Activated CD4-positive, CD25-positive, alpha-beta regulatory T cell treated with anti-CD3 and anti-CD28 coated beads, Interleukin-2, amount 50 U/mL, for 24 hours (primary cell): ENCODE data around the gene ZSWIM3.
"Not testable (repeated sequence)": the region's sequence is repeated elsewhere in the genome, so short reads cannot be mapped to it uniquely, and the experiment has no call there.

Source experiments
- ATAC-seq, 2 donors: fragments of 150-1000 bp; cut with Tn5 transposase; one replicate each; pipeline ENCODE4 v1.10.0; 2021; ENCODE audit warnings: mild to moderate bottlenecking in 1 of 2, moderate library complexity in 1 of 2

ZSWIM3 gene

DNA sequence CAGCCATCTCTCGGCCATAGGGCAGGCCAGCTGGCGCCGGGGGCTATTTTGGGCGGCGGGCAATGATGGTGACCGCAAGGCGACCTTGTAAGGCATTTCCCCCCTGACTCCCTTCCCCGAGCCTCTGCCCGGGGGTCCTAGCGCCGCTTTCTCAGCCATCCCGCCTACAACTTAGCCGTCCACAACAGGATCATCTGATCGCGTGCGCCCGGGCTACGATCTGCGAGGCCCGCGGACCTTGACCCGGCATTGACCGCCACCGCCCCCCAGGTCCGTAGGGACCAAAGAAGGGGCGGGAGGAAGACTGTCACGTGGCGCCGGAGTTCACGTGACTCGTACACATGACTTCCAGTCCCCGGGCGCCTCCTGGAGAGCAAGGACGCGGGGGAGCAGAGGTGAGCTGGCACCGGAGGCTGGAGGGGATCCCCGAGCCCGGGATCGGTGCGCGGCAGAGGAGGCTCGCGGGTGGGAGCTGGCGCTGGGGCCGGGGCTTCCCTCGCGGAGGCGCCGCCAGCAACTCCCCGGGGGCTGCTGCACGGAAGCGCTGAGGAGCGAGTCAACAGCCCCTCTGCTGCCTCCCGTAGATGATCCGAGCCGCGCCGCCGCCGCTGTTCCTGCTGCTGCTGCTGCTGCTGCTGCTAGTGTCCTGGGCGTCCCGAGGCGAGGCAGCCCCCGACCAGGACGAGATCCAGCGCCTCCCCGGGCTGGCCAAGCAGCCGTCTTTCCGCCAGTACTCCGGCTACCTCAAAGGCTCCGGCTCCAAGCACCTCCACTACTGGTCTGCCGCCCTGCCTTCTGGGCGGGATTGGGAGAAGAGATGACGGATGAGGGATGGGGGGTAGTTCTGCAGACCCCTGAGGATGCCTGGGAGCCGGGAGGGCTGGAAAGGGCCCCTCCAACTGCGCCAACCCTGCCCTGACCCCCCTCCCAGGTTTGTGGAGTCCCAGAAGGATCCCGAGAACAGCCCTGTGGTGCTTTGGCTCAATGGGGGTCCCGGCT lies 33.9 kb downstream of the ZSWIM3 start, which contains the start of the genes CTSA and NEURL2:
CTSA (plus strand) TSS at position 351 of the 999 bp plus-strand sequence; CDS start at position 585, 234 bp downstream.
NEURL2 (minus strand) TSS at position 224 of the 999 bp plus-strand sequence; CDS start at position 7, 217 bp downstream.
- ATAC-seq, result peak; percentile 86 to 88

DNA sequence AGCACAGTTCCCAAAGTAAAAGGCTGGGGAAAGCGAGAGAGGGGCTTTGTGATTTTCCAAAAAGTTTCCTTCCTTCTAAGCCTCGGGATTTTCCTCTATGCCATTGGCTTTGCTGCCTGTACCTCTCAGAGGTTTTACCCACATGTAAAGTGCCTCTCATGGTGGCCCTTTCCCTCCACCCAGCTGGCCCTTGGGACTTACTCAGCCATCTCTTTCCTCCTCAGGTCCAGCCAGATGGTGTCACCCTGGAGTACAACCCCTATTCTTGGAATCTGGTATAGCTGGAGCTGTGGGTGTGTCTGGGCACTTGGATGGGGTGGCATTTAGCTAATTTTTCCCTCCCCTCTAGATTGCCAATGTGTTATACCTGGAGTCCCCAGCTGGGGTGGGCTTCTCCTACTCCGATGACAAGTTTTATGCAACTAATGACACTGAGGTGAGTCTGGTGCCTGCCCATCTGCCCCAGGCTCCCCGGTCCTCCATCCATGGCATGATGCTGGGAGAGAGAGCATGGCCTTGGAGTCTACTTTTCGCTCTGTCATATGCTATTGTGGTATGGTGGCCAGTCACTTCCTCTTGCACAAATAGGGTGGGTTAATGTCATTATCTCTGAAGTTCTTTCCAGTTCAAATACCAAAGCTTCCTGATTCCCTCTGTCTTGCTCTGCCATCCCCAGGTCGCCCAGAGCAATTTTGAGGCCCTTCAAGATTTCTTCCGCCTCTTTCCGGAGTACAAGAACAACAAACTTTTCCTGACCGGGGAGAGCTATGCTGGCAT lies 34.8 kb downstream of the ZSWIM3 start:
- no peak for ATAC-seq

DNA sequence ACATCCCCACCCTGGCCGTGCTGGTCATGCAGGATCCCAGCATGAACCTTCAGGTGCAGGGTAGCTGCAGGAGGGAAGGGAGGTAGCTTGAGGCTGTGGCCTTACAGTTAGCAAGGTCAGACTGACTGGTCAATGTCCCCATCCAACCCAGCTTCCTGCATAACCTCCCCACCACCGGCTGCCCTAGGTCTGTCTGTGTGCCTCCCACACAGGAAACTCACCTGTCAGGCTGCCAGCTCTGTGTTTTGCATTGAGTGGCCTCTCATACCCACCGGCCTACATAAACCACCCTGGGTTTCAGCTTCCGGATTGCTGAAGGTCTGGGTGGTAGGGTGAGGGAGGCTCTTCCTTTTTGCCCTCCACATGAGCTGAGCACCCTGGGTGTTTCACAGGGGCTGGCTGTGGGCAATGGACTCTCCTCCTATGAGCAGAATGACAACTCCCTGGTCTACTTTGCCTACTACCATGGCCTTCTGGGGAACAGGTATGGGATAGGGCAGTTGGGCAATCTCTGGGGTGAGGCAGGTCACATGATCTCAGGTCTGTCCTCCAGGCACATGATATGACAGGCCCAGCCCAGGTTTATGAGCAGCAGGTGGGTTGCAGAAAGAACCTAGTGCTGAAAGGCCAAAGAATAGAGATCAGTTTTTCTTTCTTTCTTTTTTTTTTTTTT lies 35.5 kb downstream of the ZSWIM3 start:
- ATAC-seq, result peak in 1 of 2 donors; percentile 14

DNA sequence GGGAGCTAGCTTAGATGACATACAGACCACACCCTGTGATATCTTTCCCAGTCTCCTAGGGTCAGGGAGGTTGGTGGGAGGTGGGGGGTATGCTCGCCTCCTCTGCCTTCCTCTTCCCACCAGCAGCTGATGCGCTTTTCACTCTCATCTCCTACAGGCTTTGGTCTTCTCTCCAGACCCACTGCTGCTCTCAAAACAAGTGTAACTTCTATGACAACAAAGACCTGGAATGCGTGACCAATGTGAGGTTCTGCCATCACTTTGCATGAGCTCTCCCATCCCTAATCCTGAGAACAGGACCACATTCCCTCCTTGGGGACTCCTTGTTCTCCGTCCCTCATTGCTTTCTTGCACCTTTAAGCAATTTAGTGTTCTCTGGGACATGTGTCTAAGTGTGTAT lies 36.4 kb downstream of the ZSWIM3 start:
- no peak for ATAC-seq

DNA sequence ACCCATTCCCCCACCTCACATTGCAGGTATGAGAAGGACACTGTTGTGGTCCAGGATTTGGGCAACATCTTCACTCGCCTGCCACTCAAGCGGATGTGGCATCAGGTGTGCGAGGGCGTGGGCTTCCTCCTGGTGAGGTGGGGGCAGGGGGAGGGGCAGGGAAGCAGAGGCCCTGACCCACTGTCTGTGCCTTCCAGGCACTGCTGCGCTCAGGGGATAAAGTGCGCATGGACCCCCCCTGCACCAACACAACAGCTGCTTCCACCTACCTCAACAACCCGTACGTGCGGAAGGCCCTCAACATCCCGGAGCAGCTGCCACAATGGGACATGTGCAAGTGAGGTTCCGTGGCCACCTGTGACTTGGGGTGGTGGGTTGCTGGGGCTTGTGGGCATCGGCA lies 37.4 kb downstream of the ZSWIM3 start:
- no peak for ATAC-seq

DNA sequence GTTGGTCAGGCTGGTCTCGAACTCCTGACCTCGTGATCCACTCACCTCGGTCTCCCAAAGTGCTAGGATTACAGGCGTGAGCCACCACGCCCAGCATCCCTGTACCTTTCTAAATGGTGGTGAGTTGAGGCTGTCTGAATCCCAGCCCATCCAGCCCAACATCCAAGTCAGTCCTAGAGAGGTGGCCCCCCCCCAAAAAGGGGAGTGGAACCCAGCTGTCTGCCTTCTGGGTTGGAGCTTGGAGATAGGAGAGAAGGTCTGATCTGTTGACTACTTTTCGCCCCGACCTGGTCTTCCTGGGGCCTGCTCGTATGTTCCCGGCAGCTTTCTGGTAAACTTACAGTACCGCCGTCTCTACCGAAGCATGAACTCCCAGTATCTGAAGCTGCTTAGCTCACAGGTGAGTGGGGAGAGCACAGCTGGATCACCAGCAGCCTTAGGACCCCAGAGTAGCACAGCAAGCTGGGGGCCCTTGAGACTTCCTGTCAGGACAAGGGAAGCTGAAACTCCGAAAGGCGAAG lies 39.3 kb downstream of the ZSWIM3 start:
- ATAC-seq, result no peak

DNA sequence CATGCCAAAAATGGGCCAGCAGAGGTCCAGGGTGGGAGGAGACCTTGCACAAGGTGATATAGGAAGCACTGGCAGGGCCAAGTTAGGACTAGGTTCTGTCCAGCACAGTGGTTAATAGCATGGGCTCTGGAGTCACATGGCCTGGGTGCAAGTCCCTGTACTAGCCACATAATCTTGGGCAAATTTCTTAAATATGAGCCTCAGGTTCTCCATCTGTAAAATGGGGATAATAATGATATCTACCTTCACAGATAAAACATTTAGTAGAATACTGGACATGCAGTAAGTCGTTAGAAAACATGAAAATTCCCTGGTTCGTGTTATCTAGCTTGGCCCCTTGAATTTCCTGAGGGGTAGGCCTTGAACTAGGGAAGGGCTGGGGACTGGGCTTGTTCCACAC lies 39.9 kb downstream of the ZSWIM3 start:
- ATAC-seq, result no peak

DNA sequence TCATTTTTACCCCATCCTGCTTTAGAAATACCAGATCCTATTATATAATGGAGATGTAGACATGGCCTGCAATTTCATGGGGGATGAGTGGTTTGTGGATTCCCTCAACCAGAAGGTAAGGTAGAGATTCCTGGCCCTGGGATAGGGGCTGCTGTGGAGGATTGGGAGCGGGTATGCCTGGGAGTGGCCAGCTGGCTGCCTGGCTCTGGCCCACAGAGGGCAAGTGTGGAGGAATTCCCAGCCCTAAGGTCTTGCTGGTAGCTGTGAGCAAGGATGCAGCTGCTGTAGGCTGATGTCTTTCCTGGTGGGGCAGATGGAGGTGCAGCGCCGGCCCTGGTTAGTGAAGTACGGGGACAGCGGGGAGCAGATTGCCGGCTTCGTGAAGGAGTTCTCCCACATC lies 40.3 kb downstream of the ZSWIM3 start:
- no peak for ATAC-seq

DNA sequence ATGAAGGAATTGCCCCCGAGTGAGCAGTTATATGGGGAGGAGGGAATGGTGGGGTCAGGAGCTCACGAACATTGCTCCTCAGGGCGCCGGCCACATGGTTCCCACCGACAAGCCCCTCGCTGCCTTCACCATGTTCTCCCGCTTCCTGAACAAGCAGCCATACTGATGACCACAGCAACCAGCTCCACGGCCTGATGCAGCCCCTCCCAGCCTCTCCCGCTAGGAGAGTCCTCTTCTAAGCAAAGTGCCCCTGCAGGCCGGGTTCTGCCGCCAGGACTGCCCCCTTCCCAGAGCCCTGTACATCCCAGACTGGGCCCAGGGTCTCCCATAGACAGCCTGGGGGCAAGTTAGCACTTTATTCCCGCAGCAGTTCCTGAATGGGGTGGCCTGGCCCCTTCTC lies 40.9 kb downstream of the ZSWIM3 start:
- no peak for ATAC-seq

DNA sequence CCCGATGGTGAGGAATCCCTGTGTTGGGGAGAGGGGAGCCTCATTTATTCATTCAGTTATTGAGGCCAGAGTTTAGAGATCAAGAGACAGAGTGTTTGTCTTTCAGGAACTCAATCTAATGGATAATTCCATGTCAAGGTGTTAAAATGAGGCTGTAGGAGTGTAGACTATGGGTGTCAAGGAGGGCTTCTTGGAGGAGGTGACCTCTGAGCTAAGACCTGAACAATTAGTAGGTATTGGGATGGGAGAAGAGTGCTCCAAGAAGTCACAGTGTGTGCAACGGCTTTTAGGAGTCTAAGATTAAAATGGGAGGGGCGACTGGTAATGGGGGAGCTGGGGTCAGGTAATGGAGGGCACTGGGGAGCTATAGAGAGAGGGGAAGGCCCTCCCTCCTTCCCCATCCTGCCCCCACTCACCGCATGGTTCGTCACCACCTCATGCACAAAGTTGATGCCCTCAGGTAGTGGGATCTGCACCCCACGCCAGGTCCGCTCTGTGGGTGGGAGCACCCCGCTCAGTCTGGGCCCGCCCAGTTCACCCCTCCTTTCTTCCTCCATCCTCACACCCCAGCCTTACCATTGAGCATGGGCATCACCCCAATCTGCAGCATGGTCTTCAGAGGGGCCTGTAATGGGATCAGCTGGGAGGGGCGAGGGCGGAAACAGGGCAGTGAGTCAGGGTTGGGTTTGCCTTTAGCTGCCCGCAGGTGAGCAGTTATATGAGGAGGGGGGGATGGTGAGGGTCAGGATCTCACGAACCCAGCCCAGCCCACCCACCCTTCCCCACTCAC lies 41.8 kb downstream of the ZSWIM3 start:
- ATAC-seq, result no peak

DNA sequence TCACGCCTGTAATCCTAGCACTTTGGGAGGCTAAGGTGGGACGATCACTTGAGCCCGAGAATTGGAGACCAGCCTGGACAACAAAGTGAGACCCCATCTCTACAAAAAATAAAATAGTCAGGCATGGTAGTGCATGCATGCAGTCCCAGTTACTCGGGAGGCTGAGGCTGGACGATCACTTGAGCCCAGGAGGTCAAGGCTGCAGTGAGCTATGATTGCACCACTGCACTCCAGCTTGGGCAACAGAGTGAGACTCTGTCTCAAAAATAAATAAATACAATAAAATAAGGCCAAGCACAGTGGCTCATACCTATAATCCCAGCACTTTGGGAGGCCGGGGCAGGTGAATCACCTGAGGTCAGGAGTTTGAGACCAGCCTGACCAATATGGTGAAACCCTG lies 43.9 kb downstream of the ZSWIM3 start:
- ATAC-seq, result not testable (repeated sequence)

DNA sequence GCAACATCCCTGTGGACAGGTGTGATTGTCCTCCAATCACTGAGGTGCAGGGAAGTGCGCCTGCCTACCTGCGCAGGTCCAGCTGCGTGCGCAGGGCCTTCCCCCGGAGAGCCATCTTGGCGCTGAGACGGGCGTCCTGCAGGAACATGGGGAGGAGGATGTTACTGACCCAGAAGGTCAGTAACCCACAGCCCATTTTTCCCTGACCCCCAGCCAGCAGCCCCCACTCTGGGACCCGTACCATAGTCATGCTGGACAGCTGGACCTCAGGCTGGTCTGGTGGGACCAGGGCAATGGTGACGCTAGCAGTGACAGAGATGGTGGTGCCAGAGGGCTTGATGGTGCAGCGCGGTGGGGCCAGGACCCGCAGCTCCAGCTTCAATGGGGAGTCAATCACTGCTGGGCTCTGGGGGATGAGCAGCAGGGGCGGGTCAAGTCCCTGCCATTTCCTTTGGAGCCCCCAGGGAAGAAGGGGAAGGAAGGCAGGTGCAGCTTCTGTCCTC lies 44.8 kb downstream of the ZSWIM3 start:
- no peak for ATAC-seq

DNA sequence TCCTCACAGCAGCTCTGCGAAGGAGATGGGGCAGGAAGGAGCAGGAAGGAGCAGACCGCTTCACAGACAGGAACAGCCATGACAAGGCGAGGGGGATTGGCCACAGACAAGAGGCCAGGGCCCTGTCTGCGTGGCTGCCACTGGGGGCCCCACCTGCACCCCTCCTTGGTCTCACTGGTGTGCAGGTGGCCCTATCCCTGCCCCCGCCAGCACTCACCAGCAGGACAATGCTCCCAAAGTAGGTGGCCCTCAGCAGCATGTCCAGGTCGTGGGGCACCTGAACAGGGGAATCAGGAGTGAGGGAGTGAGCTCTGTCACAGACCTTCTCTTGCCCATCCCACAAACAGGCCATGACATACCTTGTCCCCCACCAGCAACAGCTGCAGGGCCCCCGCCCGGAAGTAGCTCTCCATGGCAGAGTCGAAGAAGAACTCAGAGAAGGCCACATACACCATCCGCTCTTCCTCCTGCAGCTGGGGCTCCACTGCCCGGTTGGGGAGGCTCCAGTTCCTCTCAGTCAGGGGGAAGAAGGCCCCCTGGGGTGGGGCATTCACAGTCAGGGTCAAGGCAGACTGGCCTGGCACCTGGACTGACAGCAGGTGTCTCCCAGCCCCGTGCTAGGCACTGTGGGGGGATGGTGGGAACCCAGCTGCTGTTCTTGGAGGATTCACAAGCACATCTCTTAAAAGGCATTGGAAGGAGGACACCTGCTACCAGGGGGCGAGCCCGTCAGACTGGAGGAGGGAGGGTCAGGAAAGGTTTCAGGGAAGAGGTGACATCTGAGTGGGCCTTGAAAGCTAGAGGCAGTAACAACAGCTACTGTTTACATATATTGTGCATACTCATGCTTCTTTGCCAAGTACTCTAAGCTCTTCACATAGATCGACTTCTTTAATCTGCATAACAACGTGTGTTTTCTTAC lies 47.4 kb downstream of the ZSWIM3 start:
- no peak for ATAC-seq

DNA sequence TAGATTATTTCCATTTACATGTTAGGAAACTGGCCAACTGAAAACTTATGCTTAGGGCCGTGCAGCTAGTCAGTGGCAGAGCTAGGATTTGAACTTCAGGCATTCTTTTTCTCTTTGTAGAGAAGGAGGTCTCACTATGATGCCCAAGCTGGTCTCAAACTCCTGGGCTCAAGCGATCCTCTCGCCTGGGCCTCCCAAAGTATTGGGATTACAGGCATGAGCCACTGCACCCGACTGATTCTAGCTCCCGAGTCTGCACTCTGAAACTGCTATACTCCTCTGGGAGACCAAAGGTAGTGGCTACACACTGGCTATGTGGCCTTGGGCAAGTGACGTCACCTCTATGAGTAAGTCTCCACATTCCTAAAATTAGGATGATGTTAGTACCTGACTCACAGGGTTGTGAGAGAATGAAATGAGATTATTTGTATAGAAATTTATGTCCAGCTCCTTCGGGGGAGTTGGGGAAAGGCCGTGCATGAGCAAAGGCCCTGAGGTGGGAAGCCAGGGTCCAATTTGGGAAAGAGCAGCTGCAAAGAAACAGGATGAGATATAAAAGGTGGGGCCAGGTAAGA lies 48.2 kb downstream of the ZSWIM3 start:
- no peak for ATAC-seq

DNA sequence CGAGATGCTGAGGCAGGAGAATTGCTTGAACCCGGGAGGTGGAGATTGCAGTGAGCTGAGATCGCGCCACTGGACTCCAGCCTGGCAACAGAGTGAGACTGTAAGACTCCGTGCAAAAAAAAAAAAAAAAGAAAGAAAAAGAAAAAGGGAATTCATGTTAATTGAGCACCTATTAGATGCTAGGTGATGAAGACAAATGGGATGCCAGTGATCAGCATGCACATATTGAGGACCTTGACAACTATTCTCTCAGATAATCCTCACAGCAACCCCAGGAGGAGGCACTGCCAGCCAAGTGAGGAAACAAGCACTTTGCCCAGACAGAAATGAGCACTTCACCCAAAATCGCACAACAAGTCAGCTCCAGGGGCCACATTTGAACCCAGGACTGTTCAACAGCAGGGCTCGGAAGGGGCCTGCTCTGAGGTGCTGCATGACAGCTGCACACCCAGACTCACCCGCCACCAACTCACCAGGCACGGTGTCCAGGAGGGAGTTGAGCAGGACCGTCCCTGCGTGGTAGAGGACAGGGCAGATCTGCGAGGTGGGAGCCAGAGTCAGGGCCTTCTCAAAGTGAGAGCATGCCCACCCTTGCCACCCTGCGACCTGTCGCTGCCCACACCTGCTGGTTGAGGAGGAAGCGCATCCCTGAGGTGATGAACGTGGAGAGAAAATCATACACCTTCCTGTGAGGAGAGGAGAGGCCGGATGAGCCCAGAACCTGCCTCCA lies 50.0 kb downstream of the ZSWIM3 start:
- no peak for ATAC-seq

DNA sequence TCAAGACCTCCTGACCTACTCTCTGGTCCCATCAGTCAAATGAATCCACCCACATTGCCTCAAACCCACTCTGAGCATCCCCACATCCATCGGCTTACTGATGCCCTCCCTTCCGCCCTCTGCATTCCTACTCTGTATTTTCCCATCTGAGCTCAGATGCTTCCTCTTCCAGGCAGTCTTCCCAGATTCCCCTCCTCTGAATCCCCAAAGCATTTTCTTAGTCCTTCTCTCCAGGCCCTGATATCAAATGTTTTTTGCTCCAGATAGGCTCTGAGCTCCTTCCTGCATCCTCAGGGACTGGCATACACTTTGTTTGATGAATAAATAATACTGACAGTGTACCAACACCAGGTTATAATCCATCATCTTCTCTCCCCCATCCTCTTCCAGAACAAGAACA lies 50.7 kb downstream of the ZSWIM3 start:
- no peak for ATAC-seq

DNA sequence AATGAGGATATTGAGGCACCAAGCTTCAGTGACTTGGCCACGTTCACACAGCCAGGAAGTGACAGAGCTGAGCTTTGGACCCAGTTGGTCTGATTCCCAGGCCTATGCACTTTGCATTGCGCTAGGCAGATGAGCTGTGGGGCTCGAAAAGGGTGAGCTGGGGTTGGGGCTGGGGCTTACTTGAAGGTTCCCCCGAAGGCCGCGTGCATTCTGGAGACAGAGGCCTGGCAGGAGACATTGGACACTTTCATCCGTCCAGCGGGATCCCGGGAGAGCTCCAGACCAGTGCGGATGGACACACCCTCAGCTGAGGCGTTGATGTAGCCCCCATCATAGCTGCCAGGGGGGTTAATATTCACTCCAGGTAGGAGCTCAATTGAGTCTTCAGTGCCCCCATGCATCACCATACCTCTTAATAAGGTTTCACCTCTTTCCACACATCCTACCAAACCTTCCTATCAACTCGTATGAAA lies 52.0 kb downstream of the ZSWIM3 start:
- no peak for ATAC-seq

DNA sequence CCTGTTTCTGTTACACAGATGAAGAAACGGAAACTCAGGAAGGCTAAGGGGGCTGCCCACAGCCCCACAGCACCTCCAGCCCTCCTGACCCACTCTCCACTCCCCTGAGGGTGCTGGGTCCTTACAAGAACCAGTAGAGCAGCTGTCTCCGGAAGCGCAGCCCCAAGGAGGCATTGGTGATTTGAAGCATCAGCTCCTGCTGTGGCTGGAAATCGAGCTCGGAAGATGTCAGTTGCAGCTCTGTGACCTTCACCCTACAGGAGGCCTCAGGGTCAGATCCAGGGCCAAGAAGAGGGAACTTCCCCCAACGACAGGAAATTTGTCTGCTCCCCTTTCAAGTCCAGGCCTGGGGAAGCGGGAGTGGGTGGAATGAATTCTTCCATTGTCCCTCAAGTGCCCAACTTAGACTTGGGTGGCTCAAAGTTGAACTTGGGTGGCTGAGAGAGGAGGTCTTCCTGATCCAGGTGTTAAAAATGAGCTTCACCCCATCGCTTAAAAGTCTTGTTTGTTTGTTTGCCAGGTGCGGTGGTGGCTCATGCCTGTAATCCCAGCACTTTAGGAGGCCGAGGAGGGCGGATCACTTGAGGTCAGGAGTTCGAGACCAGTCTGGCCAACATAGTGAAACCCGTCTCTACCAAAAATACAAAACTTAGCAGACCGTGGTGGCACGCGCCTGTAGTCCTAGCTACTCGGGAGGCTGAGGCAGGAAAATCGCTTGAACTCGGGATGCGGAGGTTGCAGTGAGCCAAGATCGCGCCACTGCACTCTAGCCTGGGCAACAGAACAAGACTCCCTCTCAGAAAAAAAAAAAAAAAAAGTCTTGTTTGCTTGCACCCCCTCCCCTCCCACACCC lies 52.6 kb downstream of the ZSWIM3 start:
- no peak for ATAC-seq
